Epithelial cell of proximal tubule (primary cell): ENCODE results near the gene RAB27B. TPM values are rescaled to one million over a fixed set of nuclear protein-coding genes. Genes with fewer than 3 reads are reported as not detected.
"Not testable (repeated sequence)": the region's sequence is repeated elsewhere in the genome, so short reads cannot be mapped to it uniquely, and the experiment has no call there.

Experiments
- DNase-seq: peaks from one replicate; pipeline ENCODE4 v3.0.0-alpha.2; 2011; ENCODE audit warnings: low read depth
- H3K4me3 ChIP-seq: 2 replicates; pipeline ENCODE4 v1.5.1; 2011; ENCODE audit warnings: low read depth, mild to moderate bottlenecking, low read length
- total RNA-seq: library from RNA; depleted of rRNA; stranded (reverse); fragments of >200 nt; gene quantifications from 2 replicates; pipeline ENCODE4 v1.2.3, GENCODE V29; 2015
- TF ChIP-seq, protein P1 (sequence below): conservative IDR thresholded peaks from 2 replicates; pipeline ENCODE4 v1.5.1; 2012; ENCODE audit warnings: low read depth, mild to moderate bottlenecking, low read length

The RAB27B gene
- total RNA-seq, 1 donor from 2014 or later = 2.1 TPM

DNA sequence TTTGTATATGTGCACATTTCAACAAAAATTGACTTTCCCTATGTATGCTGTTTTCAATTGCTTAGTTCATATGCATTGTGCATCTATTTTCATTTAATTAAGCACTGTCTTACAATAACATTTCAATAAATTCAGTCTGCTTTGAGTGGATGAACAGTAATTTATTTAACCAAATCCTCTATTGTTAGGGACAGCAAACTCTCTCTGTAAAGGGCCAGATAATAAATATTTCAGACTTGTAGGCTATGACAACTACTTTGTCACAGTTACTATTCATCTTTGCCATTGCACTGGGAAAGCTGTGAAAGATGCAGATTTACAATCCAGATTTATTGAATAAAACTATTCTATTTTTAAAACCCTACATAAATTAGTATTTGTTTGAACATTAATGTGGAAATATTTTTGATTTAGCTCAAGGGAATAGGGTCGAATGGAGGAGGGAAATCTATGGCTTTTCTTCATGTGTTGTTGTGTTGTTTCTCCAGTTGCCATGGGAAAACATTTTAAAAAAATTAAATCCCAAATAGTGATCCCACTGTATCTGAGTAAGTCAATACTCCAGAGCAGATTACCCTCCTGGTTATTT, 14.2 kb upstream of the RAB27B start:
- TF ChIP-seq, protein P1, sequence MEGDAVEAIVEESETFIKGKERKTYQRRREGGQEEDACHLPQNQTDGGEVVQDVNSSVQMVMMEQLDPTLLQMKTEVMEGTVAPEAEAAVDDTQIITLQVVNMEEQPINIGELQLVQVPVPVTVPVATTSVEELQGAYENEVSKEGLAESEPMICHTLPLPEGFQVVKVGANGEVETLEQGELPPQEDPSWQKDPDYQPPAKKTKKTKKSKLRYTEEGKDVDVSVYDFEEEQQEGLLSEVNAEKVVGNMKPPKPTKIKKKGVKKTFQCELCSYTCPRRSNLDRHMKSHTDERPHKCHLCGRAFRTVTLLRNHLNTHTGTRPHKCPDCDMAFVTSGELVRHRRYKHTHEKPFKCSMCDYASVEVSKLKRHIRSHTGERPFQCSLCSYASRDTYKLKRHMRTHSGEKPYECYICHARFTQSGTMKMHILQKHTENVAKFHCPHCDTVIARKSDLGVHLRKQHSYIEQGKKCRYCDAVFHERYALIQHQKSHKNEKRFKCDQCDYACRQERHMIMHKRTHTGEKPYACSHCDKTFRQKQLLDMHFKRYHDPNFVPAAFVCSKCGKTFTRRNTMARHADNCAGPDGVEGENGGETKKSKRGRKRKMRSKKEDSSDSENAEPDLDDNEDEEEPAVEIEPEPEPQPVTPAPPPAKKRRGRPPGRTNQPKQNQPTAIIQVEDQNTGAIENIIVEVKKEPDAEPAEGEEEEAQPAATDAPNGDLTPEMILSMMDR = no peak
- no peak for DNase-seq
- H3K4me3 ChIP-seq = no peak overlapping the region

DNA sequence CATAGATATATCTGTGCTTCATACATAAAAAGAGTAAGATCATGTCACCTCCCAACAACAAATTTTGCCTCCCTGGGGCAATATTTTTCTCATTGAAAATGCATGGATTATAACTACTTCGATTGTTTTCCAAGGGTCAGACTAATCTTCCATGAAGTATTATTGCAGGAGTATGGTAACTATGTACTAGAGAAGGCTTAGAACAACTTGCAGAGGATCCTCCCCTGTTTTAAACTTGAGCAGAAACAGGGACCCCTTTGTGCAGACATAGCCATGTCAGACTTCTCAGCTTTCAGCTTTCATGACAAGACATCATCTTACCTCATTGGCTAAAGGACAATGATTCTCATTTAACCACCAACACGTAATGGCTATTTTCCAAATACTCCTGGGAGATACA, 13.2 kb upstream of the RAB27B start:
- TF ChIP-seq, protein P1 = no peak
- H3K4me3 ChIP-seq = no peak overlapping the region
- no peak for DNase-seq

DNA sequence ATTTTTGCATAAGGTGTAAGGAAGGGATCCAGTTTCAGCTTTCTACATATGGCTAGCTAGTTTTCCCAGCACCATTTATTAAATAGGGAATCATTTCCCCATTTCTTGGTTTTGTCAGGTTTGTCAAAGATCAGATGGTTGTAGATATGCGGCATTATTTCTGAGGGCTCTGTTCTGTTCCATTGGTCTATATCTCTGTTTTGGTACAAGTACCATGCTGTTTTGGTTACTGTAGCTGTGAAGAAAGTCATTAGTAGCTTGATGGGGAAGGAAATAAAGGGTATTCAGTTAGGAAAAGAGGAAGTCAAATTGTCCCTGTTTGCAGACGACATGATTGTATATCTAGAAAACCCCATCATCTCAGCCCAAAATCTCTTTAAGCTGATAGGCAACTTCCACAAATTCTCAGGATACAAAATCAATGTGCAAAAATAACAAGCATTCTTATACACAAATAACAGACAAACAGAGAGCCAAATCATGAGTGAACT, 7.4 kb upstream of the RAB27B start:
- DNase-seq, H3K4me3 ChIP-seq: not testable (repeated sequence)

DNA sequence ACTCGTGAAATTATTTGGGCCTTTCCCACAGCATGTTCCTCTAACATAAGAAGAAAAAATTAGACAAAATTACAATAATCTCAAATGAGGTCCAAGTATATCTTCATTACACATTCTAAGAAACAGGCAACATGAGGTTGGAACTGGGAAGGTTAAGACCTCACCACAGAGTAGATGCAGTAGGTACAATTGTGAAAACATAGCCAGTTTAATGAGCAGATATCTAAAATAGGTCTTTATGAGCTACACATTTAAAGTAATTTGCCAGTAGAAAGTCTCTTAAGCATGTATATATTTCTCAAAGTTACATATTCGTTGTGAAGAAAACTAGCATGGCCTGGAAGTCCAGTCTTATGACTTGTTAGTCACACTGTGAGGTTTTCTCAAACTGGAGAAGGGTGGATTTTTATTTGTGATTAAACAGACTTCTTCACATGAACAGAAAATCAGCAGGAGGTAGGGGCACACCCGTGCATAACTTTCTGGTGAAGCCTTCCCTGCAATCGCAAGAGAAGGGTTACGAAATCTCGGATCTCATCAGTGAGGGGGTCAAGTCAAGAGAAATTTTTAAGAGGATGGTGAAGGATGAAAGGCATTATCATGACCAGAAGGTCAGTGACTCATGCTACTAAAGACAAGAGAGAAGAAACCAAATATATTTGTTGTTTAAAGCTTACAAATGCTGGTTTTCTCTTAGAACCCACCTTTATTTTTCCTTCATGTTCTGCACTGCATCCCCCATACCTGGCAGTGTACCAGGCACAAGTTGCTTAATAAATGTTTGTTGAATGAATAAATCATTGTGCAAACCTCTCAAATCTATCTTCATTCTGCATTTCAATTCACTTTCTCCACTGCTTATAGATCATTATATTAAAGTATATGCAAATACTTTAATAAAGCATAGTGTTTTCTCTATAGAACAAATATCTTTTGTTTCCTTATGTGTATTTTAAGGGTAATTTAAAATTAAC, 5.1 kb upstream of the RAB27B start:
- DNase-seq = peak; percentile 66
- no peak overlapping the region for H3K4me3 ChIP-seq
- TF ChIP-seq, protein P1 = no peak

DNA sequence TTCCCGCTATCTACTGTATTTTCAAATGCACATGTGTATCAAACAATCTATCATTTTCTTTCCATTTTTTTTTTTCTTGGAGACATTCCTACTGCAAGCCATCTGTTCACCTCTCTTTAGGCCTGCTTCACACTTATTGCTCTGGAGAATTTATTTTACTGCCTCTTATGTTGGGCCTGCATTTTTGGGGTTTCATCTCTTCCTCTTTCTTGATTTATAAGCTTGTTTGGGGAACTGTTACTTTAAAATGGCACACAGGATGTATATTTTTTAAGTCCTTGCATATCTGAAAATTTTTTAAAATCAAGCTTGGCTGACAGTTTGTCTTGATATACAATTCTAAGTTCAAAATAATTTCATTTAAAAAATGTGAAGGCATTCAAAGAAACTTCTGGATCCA, 3.5 kb upstream of the RAB27B start:
- TF ChIP-seq, protein P1 = no peak
- DNase-seq = no peak

DNA sequence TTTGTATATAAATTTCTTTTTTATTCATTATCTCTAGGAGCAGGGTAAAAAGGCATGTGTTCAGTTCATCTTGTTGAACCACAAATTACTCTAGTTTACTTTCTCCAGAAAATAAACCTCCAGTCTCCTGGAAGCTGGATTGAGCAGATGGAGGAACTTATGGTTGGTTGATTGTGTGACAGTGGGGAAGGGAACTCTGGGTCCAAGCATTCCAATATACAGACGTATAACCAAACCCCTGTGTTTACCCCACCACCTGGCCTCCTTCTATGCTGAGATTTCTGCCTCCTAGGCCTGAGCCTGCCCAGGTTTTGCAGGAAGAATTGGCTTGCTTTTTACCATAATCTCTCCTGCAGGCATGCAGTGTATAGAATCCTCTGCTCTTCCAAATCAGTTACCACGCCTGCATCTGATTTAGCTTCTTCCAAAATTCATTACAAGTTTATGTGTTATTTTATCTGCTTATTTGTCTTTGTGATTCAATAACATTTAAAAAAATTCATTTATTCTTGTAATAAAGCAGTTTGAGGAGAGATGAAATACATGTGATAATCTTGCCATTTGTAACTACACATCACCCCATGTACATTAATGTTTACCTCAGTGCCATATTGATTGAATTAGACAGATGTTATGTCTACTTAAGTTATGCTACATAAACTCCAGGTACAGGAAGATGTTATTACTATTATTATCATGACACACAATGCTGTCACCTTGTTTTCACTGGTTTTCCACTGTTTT, 2.5 kb upstream of the RAB27B start:
- TF ChIP-seq, protein P1 = no peak
- no peak for DNase-seq
- no peak overlapping the region for H3K4me3 ChIP-seq

More for the DNA sequence above, 3.5 kb upstream of the RAB27B start:
- H3K4me3 ChIP-seq = no peak overlapping the region

DNA sequence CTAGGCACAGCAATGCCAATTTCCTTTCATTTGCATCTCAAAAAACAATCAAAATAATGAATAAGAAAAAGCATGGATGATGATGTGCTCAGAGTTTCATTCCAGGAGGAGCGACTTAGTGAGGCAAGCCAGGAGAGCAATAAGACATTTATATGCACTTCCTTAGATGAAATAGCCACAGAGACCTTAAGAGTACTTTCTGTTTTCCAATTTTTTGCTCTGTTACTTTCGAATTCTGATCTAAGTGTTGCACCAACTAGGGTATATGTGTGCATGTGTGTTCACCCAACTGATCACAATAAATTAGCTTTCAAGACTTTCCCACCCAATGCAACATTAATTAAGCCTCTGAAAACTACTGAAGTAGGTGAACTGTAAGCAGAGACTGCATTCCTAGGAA, 709 bp downstream of the RAB27B start:
- TF ChIP-seq, protein P1 = no peak
- peak overlapping the region; percentile 71 for H3K4me3 ChIP-seq
- peak; percentile 7 for DNase-seq
